B cell (primary cell): ENCODE data around the gene IVL.

ENCODE experiments used
- CTCF ChIP-seq: fragments of 200-600 bp; IDR thresholded peaks from one replicate; pipeline ENCODE4 v1.8.0; 2022; ENCODE audit warnings: antibody characterized with exemption, mild to moderate bottlenecking
- EZH2 ChIP-seq: IDR thresholded peaks from 2 replicates; pipeline ENCODE4 v1.6.1; 2012; ENCODE audit warnings: borderline replicate concordance, low read depth, mild to moderate bottlenecking, moderate library complexity, low read length; ENCODE audit not compliant: insufficient read depth, poor library complexity, severe bottlenecking

- TF ChIP-seq CTCF: no peak
- no peak for TF ChIP-seq EZH2
Observed at GRCh38 chr1:152901631-152902030, 6.7 kb upstream of the IVL start.
